HG03439 (cell line): ENCODE results near the gene AIPL1.

Source experiments
- ATAC-seq: cut with Tn5 transposase; IDR thresholded peaks from one replicate; pipeline ENCODE4 v1.9.1; 2021; ENCODE audit warnings: mild to moderate bottlenecking, moderate library complexity; ENCODE audit not compliant: unreplicated experiment

AIPL1 gene

GRCh38 chr17:6468051-6468790 lies 33.3 kb upstream of the AIPL1 start:
- ATAC-seq = no peak

GRCh38 chr17:6467567-6467966 lies 32.6 kb upstream of the AIPL1 start:
- ATAC-seq = no peak

GRCh38 chr17:6465206-6466003 lies 30.5 kb upstream of the AIPL1 start:
- ATAC-seq = no peak

GRCh38 chr17:6464446-6465041 lies 29.6 kb upstream of the AIPL1 start:
- ATAC-seq = no peak

- ATAC-seq = no peak
Observed at GRCh38 chr17:6463616-6464445, 28.9 kb upstream of the AIPL1 start.

GRCh38 chr17:6462692-6463091 lies 27.8 kb upstream of the AIPL1 start:
- ATAC-seq = no peak

GRCh38 chr17:6461792-6462524 lies 27.0 kb upstream of the AIPL1 start:
- no peak for ATAC-seq

- ATAC-seq = no peak
Observed at GRCh38 chr17:6461246-6461645, 26.3 kb upstream of the AIPL1 start.

- no peak for ATAC-seq
Observed at GRCh38 chr17:6460531-6461161, 25.7 kb upstream of the AIPL1 start.

- ATAC-seq = no peak
Observed at GRCh38 chr17:6458460-6458950, 23.6 kb upstream of the AIPL1 start.

- ATAC-seq = no peak
Observed at GRCh38 chr17:6457688-6458459, 23.0 kb upstream of the AIPL1 start.

GRCh38 chr17:6456914-6457687 lies 22.2 kb upstream of the AIPL1 start:
- ATAC-seq = no peak

- no peak for ATAC-seq
Observed at GRCh38 chr17:6456321-6456720, 21.4 kb upstream of the AIPL1 start.

- no peak for ATAC-seq
Observed at GRCh38 chr17:6455321-6455705, 20.4 kb upstream of the AIPL1 start.

- ATAC-seq = no peak
Observed at GRCh38 chr17:6454495-6455320, 19.8 kb upstream of the AIPL1 start.

- no peak for ATAC-seq
Observed at GRCh38 chr17:6453279-6454024, 18.5 kb upstream of the AIPL1 start.
